ENCODE measurements around the gene VSIR. TPM values are rescaled to one million over a fixed set of nuclear protein-coding genes. Genes with fewer than 3 reads are reported as not detected.

Gene VSIR
- total RNA-seq, 2 experiments from 2014 or later = 78.2 to 104 TPM

GRCh38 chr10:71757399-71757922, 15.9 kb downstream of the VSIR start:
- Mint-ChIP-seq H3K27me3 (no peaks in the 10 kb centered on the region), H3K36me3 (ENCODE audit: low read depth) (peaks cover 68% of the 10 kb centered on the region), H3K9me3 (ENCODE audit: low read depth) (no peaks in the 10 kb centered on the region), H3K27ac (peak overlapping the region; percentile 90), H3K4me1 (peaks cover 90% of the 10 kb centered on the region), H3K4me3 (peak overlapping the region; percentile 48)
- ChIA-PET POLR2A (interaction anchor here (1.0 to 2.3 kb wide), 3 partner anchors 9 to 15 kb away, joined by 4 to 14 read pairs (median 12); partner anchors contain the start of gene VSIR), CTCF (interaction anchor here (0.5 to 5.4 kb wide), 14 partner anchors 9 to 1151 kb away, joined by 3 to 41 read pairs (median 4); partner anchors contain the start of genes C10orf105 and VSIR)
- DNase-seq = no peak
- intact Hi-C loops (cut with DNase I, micrococcal nuclease) = loop anchor here (1.0 kb wide), 3 partner anchors 11 to 16 kb away; partner anchors contain the start of gene VSIR (in 1 of the 2)
- peak; percentile 7 for ATAC-seq

DNA sequence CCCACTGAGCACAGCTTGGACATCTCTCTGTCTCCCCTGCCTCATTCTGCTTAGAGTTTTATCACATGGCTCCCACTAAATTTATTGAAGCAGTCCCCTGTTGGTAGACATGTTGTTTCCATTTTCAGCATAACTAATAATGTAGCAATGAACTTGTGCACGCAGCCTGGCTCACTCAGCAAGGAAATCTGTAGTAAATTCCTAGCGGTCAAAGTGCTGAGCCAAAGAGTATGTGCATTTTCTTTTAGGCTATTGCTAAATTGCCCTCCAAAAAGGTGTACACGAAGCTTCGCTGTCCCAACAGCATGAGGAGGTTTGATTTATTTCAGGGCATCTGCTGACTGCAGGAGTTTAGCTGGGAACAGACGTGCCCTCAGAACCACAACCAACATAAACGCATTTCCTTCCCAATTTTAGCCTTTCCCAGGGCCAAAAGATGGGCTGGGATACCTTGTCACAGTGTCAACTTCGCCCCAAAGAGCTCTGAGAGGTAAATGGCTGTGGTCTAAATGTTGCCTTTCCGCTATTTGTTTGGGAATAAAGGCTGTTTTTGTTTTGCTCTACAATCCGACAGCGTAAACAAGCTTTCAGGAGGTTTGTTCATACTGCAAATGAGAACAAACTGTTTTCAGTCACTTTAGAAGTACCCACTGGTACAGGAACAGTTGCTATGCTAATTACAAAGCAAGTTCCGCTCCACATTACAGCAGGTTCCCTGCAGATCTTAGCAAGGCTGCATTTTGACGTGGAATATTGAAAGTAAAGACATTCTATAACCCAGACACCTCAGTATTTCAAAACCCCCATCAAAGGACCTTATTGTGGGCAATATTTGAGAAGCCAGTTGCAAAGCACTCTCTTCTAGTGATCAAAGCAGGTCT, 16.8 kb downstream of the VSIR start:
- no peaks in the 10 kb centered on the region for H3K9me3 Mint-ChIP-seq (ENCODE audit: low read depth)
- peak overlapping the region; percentile 90 for H3K27ac Mint-ChIP-seq
- peak overlapping the region; percentile 48 for H3K4me3 Mint-ChIP-seq
- ATAC-seq (peak; percentile 82), DNase-seq (no peak)
- intact Hi-C loops (cut with DNase I, micrococcal nuclease) = loop anchor here (1.0 kb wide), 4 partner anchors 12 to 30 kb away; partner anchors contain the start of gene VSIR (in 1 of the 2)
- CTCF ChIA-PET = interaction anchor here (0.8 to 5.4 kb wide), 11 partner anchors 11 to 48 kb away, joined by 3 to 41 read pairs (median 6); partner anchors contain the start of genes C10orf105 and VSIR
- H3K36me3 Mint-ChIP-seq (ENCODE audit: low read depth) = peaks cover 75% of the 10 kb centered on the region
- peaks cover 90% of the 10 kb centered on the region for H3K4me1 Mint-ChIP-seq
- no peaks in the 10 kb centered on the region for H3K27me3 Mint-ChIP-seq
- POLR2A ChIA-PET = interaction anchor here (1.0 to 2.3 kb wide), 3 partner anchors 10 to 16 kb away, joined by 3 to 14 read pairs (median 12); partner anchors contain the start of gene VSIR

DNA sequence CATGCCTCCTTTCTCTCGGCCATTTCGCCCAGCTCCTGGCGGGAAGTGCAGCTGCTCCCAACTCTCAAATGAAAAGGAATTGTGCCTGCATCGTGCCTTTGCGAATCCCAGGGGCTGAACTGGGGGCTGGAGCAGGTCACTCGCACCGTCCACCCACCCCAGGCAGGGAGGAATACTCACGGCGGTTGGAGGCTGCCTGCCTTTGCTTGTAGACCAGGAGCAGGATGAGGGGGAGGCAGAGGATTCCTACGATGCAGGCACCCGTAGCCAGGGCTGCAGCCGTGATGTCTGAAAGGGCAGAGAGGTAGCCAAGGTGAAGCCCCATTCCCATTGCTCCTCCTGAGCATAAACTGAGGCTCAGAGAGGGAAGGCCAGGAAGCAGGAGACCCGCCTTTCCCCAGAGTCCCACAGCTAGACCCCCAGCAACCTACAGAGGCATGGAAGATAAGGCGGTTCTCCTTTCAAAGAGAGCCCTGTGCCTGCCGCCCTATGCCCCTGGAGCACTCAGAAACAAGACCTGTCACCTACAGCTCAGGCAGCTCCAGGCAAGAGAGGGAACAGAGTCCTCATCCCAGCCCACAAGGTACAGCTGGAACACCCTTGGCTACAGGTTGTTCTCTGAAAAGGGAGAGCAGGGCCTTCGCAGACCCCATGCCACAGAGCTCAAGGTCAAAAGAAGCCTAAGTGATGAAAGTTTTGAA, 18.0 kb downstream of the VSIR start:
- peaks cover 72% of the 10 kb centered on the region for H3K36me3 Mint-ChIP-seq (ENCODE audit: low read depth)
- intact Hi-C loops (cut with DNase I, micrococcal nuclease) = no loop called here
- ChIA-PET POLR2A (no interaction called here), CTCF (interaction anchor here (0.8 to 5.4 kb wide), 9 partner anchors 10 to 59 kb away, joined by 3 to 41 read pairs (median 11); partner anchors contain the start of gene VSIR)
- DNase-seq = no peak
- peak overlapping the region; percentile 80 for H3K27ac Mint-ChIP-seq
- ATAC-seq = no peak
- no peaks in the 10 kb centered on the region for H3K9me3 Mint-ChIP-seq (ENCODE audit: low read depth)
- peaks cover 87% of the 10 kb centered on the region for H3K4me1 Mint-ChIP-seq
- no peaks in the 10 kb centered on the region for H3K27me3 Mint-ChIP-seq
- no peak overlapping the region for H3K4me3 Mint-ChIP-seq

DNA sequence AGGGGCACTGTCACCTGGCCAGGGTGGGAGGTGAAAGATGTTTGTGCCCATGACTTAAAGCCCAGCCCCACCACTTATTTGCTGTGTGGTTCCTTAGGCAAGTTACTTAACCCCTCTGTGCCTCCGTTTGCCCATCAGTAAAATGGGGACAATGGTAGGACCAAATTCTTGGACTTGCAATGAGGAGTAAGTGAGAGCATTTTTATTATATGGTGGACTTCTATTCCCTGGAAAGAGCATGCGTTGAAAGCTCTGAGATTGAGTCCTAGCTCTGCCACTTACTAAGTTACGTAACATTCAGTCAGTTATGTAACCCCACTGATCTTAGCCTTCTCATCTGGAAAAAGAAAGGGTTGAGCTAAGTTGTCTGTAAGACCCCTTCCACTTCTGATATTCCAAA, 18.8 kb downstream of the VSIR start:
- Mint-ChIP-seq H3K4me1 (peaks cover 92% of the 10 kb centered on the region), H3K9me3 (ENCODE audit: low read depth) (no peaks in the 10 kb centered on the region), H3K27me3 (no peaks in the 10 kb centered on the region), H3K36me3 (ENCODE audit: low read depth) (peaks cover 75% of the 10 kb centered on the region), H3K4me3 (no peak overlapping the region), H3K27ac (peak overlapping the region; percentile 80)
- CTCF ChIA-PET = interaction anchor here (0.5 to 5.4 kb wide), 6 partner anchors 13 to 59 kb away, joined by 3 to 41 read pairs (median 8); partner anchors contain the start of gene VSIR
- no peak for DNase-seq
- no peak for ATAC-seq
- POLR2A ChIA-PET = no interaction called here
- intact Hi-C loops (cut with DNase I, micrococcal nuclease) = no loop called here

DNA sequence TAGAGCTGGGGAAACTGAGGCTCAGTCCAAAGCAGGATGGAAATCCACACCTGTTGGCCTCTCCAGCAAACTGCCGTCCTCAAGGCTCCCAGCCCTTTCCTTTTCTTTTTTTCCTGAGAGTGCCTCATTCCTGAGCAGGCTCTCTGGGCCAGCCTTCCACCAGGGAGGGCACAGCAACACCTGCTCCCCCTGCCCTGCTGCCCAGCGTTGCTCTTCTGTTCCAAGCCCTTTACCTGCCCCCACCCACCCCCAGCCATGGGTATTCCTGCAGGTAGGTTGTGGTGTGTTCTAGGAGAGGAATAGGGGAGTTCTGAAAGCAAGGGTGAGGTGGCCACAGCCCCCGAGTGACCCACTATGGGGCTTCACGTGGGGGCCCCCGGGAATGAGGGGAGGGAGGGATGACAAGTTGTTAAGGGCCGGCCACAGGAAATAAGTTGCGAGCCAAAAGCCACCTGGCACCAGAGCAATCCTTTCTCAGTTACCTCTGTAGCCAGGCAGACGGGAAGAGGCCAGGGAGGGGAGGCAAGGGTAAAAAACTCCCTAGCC, 19.3 kb downstream of the VSIR start:
- Mint-ChIP-seq H3K27me3 (no peaks in the 10 kb centered on the region), H3K4me1 (peaks cover 94% of the 10 kb centered on the region), H3K4me3 (no peak overlapping the region), H3K9me3 (ENCODE audit: low read depth) (no peaks in the 10 kb centered on the region), H3K27ac (peak overlapping the region; percentile 73), H3K36me3 (ENCODE audit: low read depth) (peaks cover 72% of the 10 kb centered on the region)
- ChIA-PET POLR2A (no interaction called here), CTCF (interaction anchor here (4.6 to 5.4 kb wide), 2 partner anchors 13 to 19 kb away, joined by 36 to 41 read pairs; partner anchors contain the start of gene VSIR)
- intact Hi-C loops (cut with DNase I, micrococcal nuclease) = no loop called here
- ATAC-seq (no peak), DNase-seq (no peak)

DNA sequence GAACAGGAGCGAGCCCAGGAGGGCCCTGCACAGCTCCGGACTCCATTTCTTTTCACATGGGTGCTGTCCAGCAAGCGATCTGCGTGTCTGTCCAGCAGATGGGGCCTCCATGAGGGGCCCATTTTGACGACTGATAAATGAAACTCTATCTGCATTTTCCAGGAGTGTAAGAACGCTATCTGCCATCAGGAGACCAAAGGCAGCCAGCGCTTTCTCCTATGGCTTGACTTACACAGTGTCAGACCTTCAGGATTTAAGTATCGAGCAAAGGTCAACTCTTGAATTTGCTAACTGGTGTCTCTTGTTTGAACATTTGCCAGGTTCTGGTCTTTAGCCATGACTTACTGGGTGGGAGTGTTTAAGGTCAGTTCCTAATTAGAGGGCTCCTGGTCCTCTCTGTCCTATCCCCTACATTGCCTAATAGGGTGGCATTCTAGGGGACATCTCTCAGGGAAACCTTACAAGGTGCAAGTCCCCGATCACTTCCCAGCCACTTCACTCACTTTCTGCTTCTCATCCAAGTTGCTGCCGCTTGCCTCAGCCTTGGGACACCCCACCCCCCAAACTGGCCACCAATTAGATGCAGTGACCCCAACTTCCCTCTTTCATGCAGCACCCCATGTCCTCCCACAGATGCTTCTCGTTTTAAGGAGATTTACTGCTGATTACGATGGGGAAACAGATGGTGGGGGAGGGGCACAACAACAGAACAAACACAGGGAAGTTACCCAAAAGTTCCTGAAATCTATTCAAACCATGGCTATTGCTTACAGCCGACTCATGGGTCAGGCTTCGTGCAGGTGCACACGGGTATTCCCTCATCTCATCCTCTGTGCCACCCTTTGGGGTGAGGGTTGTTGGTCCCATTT, 20.0 kb downstream of the VSIR start:
- no peak for DNase-seq
- H3K4me3 Mint-ChIP-seq = no peak overlapping the region
- no peaks in the 10 kb centered on the region for H3K27me3 Mint-ChIP-seq
- no peak for ATAC-seq
- ChIA-PET CTCF (interaction anchor here (1.1 to 1.2 kb wide), 3 partner anchors 11 to 25 kb away, joined by 3 to 11 read pairs (median 4); no protein-coding TSS in a partner anchor), POLR2A (interaction anchor here (0.7 kb wide), 1 partner anchor 19 kb away, joined by 3 read pairs; no protein-coding TSS in a partner anchor)
- peaks cover 95% of the 10 kb centered on the region for H3K4me1 Mint-ChIP-seq
- H3K36me3 Mint-ChIP-seq (ENCODE audit: low read depth) = peaks cover 76% of the 10 kb centered on the region
- H3K27ac Mint-ChIP-seq = peak overlapping the region; percentile 81
- H3K9me3 Mint-ChIP-seq (ENCODE audit: low read depth) = no peaks in the 10 kb centered on the region
- intact Hi-C loops (cut with DNase I, micrococcal nuclease) = no loop called here

- intact Hi-C loops (cut with DNase I, micrococcal nuclease) = no loop called here
- no peak for ATAC-seq
- ChIA-PET CTCF (interaction anchor here (0.6 to 1.2 kb wide), 7 partner anchors 12 to 316 kb away, joined by 3 to 11 read pairs (median 3); no protein-coding TSS in a partner anchor), POLR2A (interaction anchor here (0.7 kb wide), 1 partner anchor 20 kb away, joined by 3 read pairs; no protein-coding TSS in a partner anchor)
- no peaks in the 10 kb centered on the region for H3K27me3 Mint-ChIP-seq
- no peak overlapping the region for H3K4me3 Mint-ChIP-seq
- peaks cover 95% of the 10 kb centered on the region for H3K4me1 Mint-ChIP-seq
- no peaks in the 10 kb centered on the region for H3K9me3 Mint-ChIP-seq (ENCODE audit: low read depth)
- H3K36me3 Mint-ChIP-seq (ENCODE audit: low read depth) = peaks cover 68% of the 10 kb centered on the region
- peak overlapping the region; percentile 81 for H3K27ac Mint-ChIP-seq
- no peak for DNase-seq
Observed at GRCh38 chr10:71752391-71753090, 20.8 kb downstream of the VSIR start.

- intact Hi-C loops (cut with DNase I, micrococcal nuclease) = no loop called here
- H3K4me3 Mint-ChIP-seq = no peak overlapping the region
- H3K36me3 Mint-ChIP-seq (ENCODE audit: low read depth) = peaks cover 64% of the 10 kb centered on the region
- POLR2A ChIA-PET = no interaction called here
- no peak for ATAC-seq
- CTCF ChIA-PET = interaction anchor here (0.7 to 1.2 kb wide), 7 partner anchors 13 to 317 kb away, joined by 3 to 11 read pairs (median 3); no protein-coding TSS in a partner anchor
- H3K9me3 Mint-ChIP-seq (ENCODE audit: low read depth) = no peaks in the 10 kb centered on the region
- peak overlapping the region; percentile 81 for H3K27ac Mint-ChIP-seq
- no peaks in the 10 kb centered on the region for H3K27me3 Mint-ChIP-seq
- no peak for DNase-seq
- H3K4me1 Mint-ChIP-seq = peaks cover 95% of the 10 kb centered on the region
Observed at GRCh38 chr10:71751515-71752224, 21.6 kb downstream of the VSIR start.

DNA sequence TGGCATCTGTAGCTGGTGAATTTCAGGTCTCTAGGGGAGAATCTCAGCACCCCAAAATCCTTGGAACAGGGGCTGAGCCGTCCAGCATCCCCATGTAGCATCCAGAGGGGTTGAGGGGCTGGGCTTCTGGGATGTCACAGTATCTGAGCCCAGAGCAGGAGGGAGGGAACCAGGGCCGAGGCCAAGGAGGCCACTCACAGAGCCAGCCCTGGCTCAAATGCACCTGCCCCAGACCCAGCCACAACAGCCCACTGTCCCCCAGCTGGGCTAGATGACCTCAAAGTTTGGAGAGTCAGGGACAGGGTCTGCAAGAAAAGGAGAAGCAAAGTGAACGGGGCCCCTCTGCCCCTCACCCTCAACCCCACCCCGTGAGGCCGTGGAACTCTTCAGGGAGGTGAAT, 22.3 kb downstream of the VSIR start:
- ATAC-seq (no peak), DNase-seq (no peak)
- no peaks in the 10 kb centered on the region for H3K9me3 Mint-ChIP-seq (ENCODE audit: low read depth)
- peaks cover 95% of the 10 kb centered on the region for H3K4me1 Mint-ChIP-seq
- intact Hi-C loops (cut with DNase I, micrococcal nuclease) = no loop called here
- peaks cover 57% of the 10 kb centered on the region for H3K36me3 Mint-ChIP-seq (ENCODE audit: low read depth)
- POLR2A ChIA-PET = no interaction called here
- H3K27ac Mint-ChIP-seq = peak overlapping the region; percentile 99
- H3K27me3 Mint-ChIP-seq = no peaks in the 10 kb centered on the region
- CTCF ChIA-PET = interaction anchor here (0.7 to 1.0 kb wide), 3 partner anchors 16 to 21 kb away, joined by 3 to 5 read pairs (median 3); no protein-coding TSS in a partner anchor
- no peak overlapping the region for H3K4me3 Mint-ChIP-seq
